Chondrocyte (in vitro differentiated cells): ENCODE data around the gene MRPS23. TPM values are rescaled to one million over a fixed set of nuclear protein-coding genes. Genes with fewer than 3 reads are reported as not detected.

Experiments
- DNase-seq: peaks from one replicate; pipeline ENCODE4 v3.0.0; 2021; ENCODE audit warnings: mixed read lengths, low spot score
- H3K27ac Mint-ChIP-seq: one replicate; pipeline ENCODE4 v1.8.0; 2021; ENCODE audit warnings: mild to moderate bottlenecking, moderate library complexity, mixed read lengths; ENCODE audit not compliant: unreplicated experiment
- H3K27me3 Mint-ChIP-seq: 2 replicates; pipeline ENCODE4 v1.8.0; 2021; ENCODE audit warnings: low read depth, mixed read lengths
- H3K36me3 Mint-ChIP-seq: 2 replicates; pipeline ENCODE4 v1.8.0; 2021; ENCODE audit warnings: low read depth, mixed read lengths
- H3K4me1 Mint-ChIP-seq: 2 replicates; pipeline ENCODE4 v1.8.0; 2021; ENCODE audit warnings: low read depth, mild to moderate bottlenecking, mixed read lengths
- H3K4me3 Mint-ChIP-seq: one replicate; pipeline ENCODE4 v1.8.0; 2021; ENCODE audit warnings: mild to moderate bottlenecking, moderate library complexity, mixed read lengths; ENCODE audit not compliant: unreplicated experiment
- H3K9me3 Mint-ChIP-seq: 2 replicates; pipeline ENCODE4 v1.8.0; 2021; ENCODE audit warnings: low read depth, mixed read lengths
- CTCF ChIP-seq: fragments of 200-600 bp; sonication (generic); IDR thresholded peaks from 2 replicates; pipeline ENCODE4 v1.5.0; 2021; ENCODE audit warnings: antibody characterized with exemption, mild to moderate bottlenecking, moderate library complexity
- total RNA-seq: library from RNA; stranded (reverse); gene quantifications from 3 replicates; pipeline ENCODE4 v1.2.1, GENCODE V29; 2021

Gene MRPS23
- total RNA-seq, 1 donor from 2014 or later: 33.3 TPM

DNA sequence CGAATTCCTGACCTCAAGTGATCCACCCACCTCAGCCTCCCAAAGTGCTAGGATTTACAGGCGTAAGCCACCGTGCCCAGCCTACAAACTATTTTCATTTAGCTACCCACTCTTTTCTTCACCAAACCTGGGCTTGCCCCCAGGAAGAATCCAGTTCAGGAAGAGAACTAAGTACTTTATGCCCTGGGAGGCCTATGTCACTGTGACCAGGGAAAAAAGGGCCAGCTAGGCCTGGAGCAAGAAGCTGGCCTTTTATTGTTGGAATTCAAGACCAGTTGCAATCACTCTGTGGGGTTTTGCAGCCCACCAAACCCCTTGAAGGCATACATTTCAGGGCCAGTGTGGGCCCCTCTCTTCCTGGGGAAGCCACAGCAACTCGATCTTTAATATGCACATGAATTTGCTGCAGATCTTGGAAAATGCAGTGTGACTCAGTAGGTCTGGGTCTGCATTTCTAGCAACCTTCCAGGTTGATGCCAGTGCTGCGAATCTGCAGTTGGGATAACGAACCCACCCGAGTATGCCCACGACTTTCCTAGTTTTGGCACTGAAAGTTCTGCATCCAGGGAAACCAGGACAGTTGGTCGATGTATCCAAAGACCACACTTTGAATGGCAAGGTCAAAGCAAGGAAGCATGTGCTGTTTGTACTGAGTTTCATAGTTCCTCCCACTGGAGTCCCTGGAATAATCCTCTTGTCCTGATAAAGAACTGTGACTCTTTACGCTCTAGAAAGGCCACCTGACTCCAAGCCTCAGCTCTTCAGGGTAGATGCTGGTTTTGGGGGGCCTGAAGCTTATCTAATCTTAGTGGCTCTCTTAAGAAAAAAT lies 7.2 kb upstream of the MRPS23 start:
- no peaks in the 10 kb centered on the region for H3K27me3 Mint-ChIP-seq
- H3K27ac Mint-ChIP-seq: no peak overlapping the region
- no peak overlapping the region for H3K4me3 Mint-ChIP-seq
- DNase-seq: no peak
- no peak for TF ChIP-seq CTCF
- H3K36me3 Mint-ChIP-seq: no peaks in the 10 kb centered on the region
- peaks cover 19% of the 10 kb centered on the region for H3K4me1 Mint-ChIP-seq
- H3K9me3 Mint-ChIP-seq: no peaks in the 10 kb centered on the region

GRCh38 chr17:57855391-57856035 lies 5.7 kb upstream of the MRPS23 start:
- H3K4me3 Mint-ChIP-seq: no peak overlapping the region
- H3K27ac Mint-ChIP-seq: no peak overlapping the region
- H3K27me3 Mint-ChIP-seq: no peaks in the 10 kb centered on the region
- TF ChIP-seq CTCF: no peak
- H3K36me3 Mint-ChIP-seq: no peaks in the 10 kb centered on the region
- peaks cover 22% of the 10 kb centered on the region for H3K4me1 Mint-ChIP-seq
- no peak for DNase-seq
- H3K9me3 Mint-ChIP-seq: no peaks in the 10 kb centered on the region

- no peak for TF ChIP-seq CTCF
- no peak overlapping the region for H3K27ac Mint-ChIP-seq
- no peak overlapping the region for H3K4me3 Mint-ChIP-seq
- H3K27me3 Mint-ChIP-seq: no peaks in the 10 kb centered on the region
- no peaks in the 10 kb centered on the region for H3K9me3 Mint-ChIP-seq
- DNase-seq: no peak
- H3K4me1 Mint-ChIP-seq: peaks cover 36% of the 10 kb centered on the region
- no peaks in the 10 kb centered on the region for H3K36me3 Mint-ChIP-seq
These were observed 3.9 kb upstream of the MRPS23 start for GRCh38 chr17:57853695-57854094.

- H3K4me1 Mint-ChIP-seq: peaks cover 36% of the 10 kb centered on the region
- no peak for DNase-seq
- TF ChIP-seq CTCF: no peak
- no peaks in the 10 kb centered on the region for H3K27me3 Mint-ChIP-seq
- no peak overlapping the region for H3K4me3 Mint-ChIP-seq
- no peaks in the 10 kb centered on the region for H3K9me3 Mint-ChIP-seq
- no peaks in the 10 kb centered on the region for H3K36me3 Mint-ChIP-seq
- no peak overlapping the region for H3K27ac Mint-ChIP-seq
These were observed 3.1 kb upstream of the MRPS23 start for GRCh38 chr17:57852955-57853328.

DNA sequence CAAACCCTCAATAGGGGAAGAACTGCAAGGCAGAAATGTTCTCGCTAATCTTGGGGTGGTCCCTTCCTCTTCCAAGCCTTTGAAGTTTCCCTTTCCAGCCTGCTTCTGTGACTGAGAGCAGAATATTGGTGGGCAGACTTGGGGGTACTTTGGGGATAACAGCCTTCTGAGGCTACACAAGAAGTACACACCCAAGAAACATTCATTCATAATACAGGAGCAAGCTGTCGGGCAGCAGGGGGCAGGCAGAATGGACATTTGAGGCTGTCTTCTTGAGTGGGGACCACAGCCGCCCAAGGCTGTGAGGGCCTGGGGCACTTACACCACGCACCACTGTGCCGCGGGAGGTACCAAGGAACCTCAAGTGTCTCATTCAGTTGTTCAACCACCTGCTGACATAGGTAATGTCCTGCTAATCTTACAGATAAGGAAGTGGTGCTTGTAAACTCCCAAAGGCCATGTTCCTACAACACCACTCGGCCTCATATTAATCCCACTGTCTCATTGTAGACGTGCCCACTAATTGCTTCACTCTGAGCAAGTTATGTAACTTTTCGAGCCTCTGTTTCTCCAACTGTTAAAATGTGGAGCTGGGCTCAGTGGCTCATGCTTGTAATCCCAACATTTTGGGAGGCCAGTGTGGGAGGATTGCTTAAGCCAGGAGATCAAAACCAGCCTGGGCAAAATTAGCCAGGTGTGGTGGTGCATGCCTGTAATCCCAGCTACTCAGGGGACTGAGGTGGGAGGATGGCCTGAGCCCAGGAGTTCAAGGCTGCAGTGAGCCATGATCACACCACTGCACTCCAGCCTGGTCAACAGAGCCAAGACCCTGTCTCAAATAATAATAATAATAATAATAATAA lies 2.5 kb upstream of the MRPS23 start:
- no peaks in the 10 kb centered on the region for H3K27me3 Mint-ChIP-seq
- no peaks in the 10 kb centered on the region for H3K36me3 Mint-ChIP-seq
- H3K4me1 Mint-ChIP-seq: peaks cover 36% of the 10 kb centered on the region
- TF ChIP-seq CTCF: no peak
- no peaks in the 10 kb centered on the region for H3K9me3 Mint-ChIP-seq
- no peak overlapping the region for H3K4me3 Mint-ChIP-seq
- no peak for DNase-seq
- peak overlapping the region; percentile 89 for H3K27ac Mint-ChIP-seq
